H1 (cell line): ENCODE data around the gene GRK6. TPM values are rescaled to one million over a fixed set of nuclear protein-coding genes. Genes with fewer than 3 reads are reported as not detected.

Experiments used
- CTCF ChIA-PET: fragments of 300-600 bp; sonication (Branson Sonifier 250); formaldehyde crosslinking; loops from one replicate; lab custom pipeline; 2021; ENCODE audit not compliant: partially characterized antibody; lab: Charles Lee
- POLR2A ChIA-PET: fragments of 300-600 bp; sonication (Branson Sonifier 250); formaldehyde crosslinking; loops from one replicate; lab custom pipeline; 2021; ENCODE audit warnings: inconsistent platforms; ENCODE audit not compliant: partially characterized antibody; lab: Charles Lee
- DNase-seq, 2 experiments: peaks; one replicate each; pipeline versions ENCODE4 v3.0.0 to v3.0.0-alpha.2; 2010 to 2022; ENCODE audit warnings: low spot score in 2 of 2, low read depth in 1 of 2, mixed read lengths in 1 of 2
- FAIRE-seq: peaks from 2 replicates; lab custom pipeline; 2011; peaks lifted over from hg19 to GRCh38; lab: Jason Lieb, UNC
- H2AFZ ChIP-seq: 2 replicates; pipeline ENCODE4 v1.8.1; 2012; ENCODE audit warnings: low read length, inconsistent platforms
- H2AK5ac ChIP-seq: 2 replicates; pipeline ENCODE4 v1.6.1; 2013; ENCODE audit warnings: low read depth, low read length
- H2BK120ac ChIP-seq: replicated peaks from 2 replicates; pipeline ENCODE3; 2013; ENCODE audit warnings: low read depth, low read length, inconsistent platforms
- H2BK12ac ChIP-seq: 2 replicates; pipeline ENCODE4 v1.6.1; 2013; ENCODE audit warnings: low read depth, low read length
- H2BK15ac ChIP-seq: 2 replicates; pipeline ENCODE4 v1.6.1; 2013; ENCODE audit warnings: low read length
- H2BK20ac ChIP-seq: 2 replicates; pipeline ENCODE4 v1.6.1; 2013; ENCODE audit warnings: low read length
- H2BK5ac ChIP-seq: 2 replicates; pipeline ENCODE4 v1.6.1; 2013; ENCODE audit warnings: low read depth, low read length
- H3K14ac ChIP-seq: 2 replicates; pipeline ENCODE4 v1.6.1; 2013; ENCODE audit warnings: inconsistent platforms; ENCODE audit not compliant: insufficient read length
- H3K18ac ChIP-seq: 2 replicates; pipeline ENCODE4 v1.6.1; 2013; ENCODE audit warnings: low read length; ENCODE audit errors: extremely low read depth
- H3K23ac ChIP-seq: 2 replicates; pipeline ENCODE4 v1.6.1; 2013; ENCODE audit warnings: inconsistent platforms; ENCODE audit not compliant: insufficient read length
- H3K23me2 ChIP-seq: 2 replicates; pipeline ENCODE4 v1.6.1; 2013; ENCODE audit warnings: low read depth, low read length
- H3K27ac ChIP-seq: 2 replicates; pipeline ENCODE4 v1.6.1; 2011; ENCODE audit warnings: low read depth, low read length, inconsistent platforms
- H3K27me3 ChIP-seq, 4 experiments: replicated peaks in 1 of 4; 1 replicate in 1 of 4; 2 replicates in 3 of 4; pipeline versions ENCODE4 v1.6.1 to v1.8.1; 2011 to 2013; ENCODE audit warnings: low read length in 3 of 4, mild to moderate bottlenecking in 3 of 4, inconsistent platforms in 2 of 4, mixed read lengths in 2 of 4, moderate library complexity in 1 of 4; ENCODE audit not compliant: control insufficient read depth in 3 of 4, insufficient read depth in 3 of 4; ENCODE audit errors: extremely low read depth in 1 of 4
- H3K36me3 ChIP-seq, 4 experiments: 2 replicates each; pipeline versions ENCODE4 v1.6.1 to v1.8.1; 2011 to 2013; ENCODE audit warnings: mild to moderate bottlenecking in 4 of 4, low read length in 3 of 4, moderate library complexity in 2 of 4, control low read depth in 1 of 4, inconsistent platforms in 1 of 4; ENCODE audit not compliant: insufficient read depth in 4 of 4, control insufficient read depth in 2 of 4
- H3K4ac ChIP-seq: replicated peaks from 2 replicates; pipeline ENCODE3; 2013; ENCODE audit warnings: low read length, low read depth, mixed read lengths, inconsistent platforms; ENCODE audit not compliant: insufficient read length
- H3K4me1 ChIP-seq, 4 experiments: replicated peaks in 1 of 4; 1 replicate in 1 of 4; 2 replicates in 3 of 4; pipeline versions ENCODE4 v1.6.1 to v1.8.1; 2011 to 2013; ENCODE audit warnings: low read length in 3 of 4, inconsistent platforms in 2 of 4, mixed read lengths in 1 of 4; ENCODE audit not compliant: insufficient read depth in 4 of 4, control insufficient read depth in 3 of 4
- H3K4me2 ChIP-seq, 2 experiments: 2 replicates each; pipeline versions ENCODE4 v1.6.1 to v1.8.1; 2011 to 2013; ENCODE audit warnings: low read depth in 2 of 2, low read length in 2 of 2, control low read depth in 1 of 2, inconsistent platforms in 1 of 2, mild to moderate bottlenecking in 1 of 2; ENCODE audit not compliant: insufficient read depth in 1 of 2
- H3K4me3 ChIP-seq, 4 experiments: fragments of 200-600, 300-600 bp in 1 of 4; sonication (generic), shearing (Covaris generic), sonication (Bioruptor Twin) in 1 of 4; 2 replicates each; pipeline versions ENCODE4 v1.5.1 to v1.8.1; 2011 to 2016; ENCODE audit warnings: low read length in 4 of 4, low read depth in 3 of 4, control low read depth in 2 of 4, inconsistent platforms in 2 of 4, mild to moderate bottlenecking in 2 of 4, mixed read lengths in 1 of 4, moderate library complexity in 1 of 4; ENCODE audit not compliant: insufficient read depth in 2 of 4; ENCODE audit errors: extremely low read depth in 1 of 4
- H3K56ac ChIP-seq: replicated peaks from 2 replicates; pipeline ENCODE3; 2013; ENCODE audit warnings: low read depth, mild to moderate bottlenecking, mixed read lengths, low read length, inconsistent platforms; ENCODE audit not compliant: insufficient read length
- H3K79me1 ChIP-seq: 2 replicates; pipeline ENCODE4 v1.6.1; 2013; ENCODE audit warnings: low read depth, low read length, control low read depth
- H3K79me2 ChIP-seq, 2 experiments: 2 replicates each; pipeline versions ENCODE4 v1.6.1 to v1.8.1; 2012 to 2013; ENCODE audit warnings: low read length in 2 of 2, mild to moderate bottlenecking in 2 of 2, inconsistent platforms in 1 of 2; ENCODE audit not compliant: insufficient read depth in 2 of 2, control insufficient read depth in 1 of 2
- H3K9ac ChIP-seq, 4 experiments: replicated peaks in 1 of 4; 1 replicate in 1 of 4; 2 replicates in 3 of 4; pipeline versions ENCODE4 v1.6.1 to v1.8.1; 2011 to 2013; ENCODE audit warnings: low read depth in 3 of 4, low read length in 3 of 4, control low read depth in 2 of 4, mild to moderate bottlenecking in 2 of 4, moderate library complexity in 2 of 4, inconsistent platforms in 1 of 4; ENCODE audit errors: extremely low read depth in 1 of 4
- H3K9me3 ChIP-seq, 2 experiments: 2 replicates each; pipeline versions ENCODE4 v1.6.1 to v1.8.1; 2012 to 2013; ENCODE audit warnings: mild to moderate bottlenecking in 2 of 2, moderate library complexity in 2 of 2, control low read depth in 1 of 2, inconsistent platforms in 1 of 2, low read depth in 1 of 2, low read length in 1 of 2, mixed read lengths in 1 of 2; ENCODE audit not compliant: insufficient read depth in 2 of 2
- H4K20me1 ChIP-seq, 2 experiments: replicated peaks in 1 of 2; 2 replicates each; pipeline versions ENCODE3 to v1.8.1; 2011 to 2013; ENCODE audit warnings: inconsistent platforms in 2 of 2, low read length in 2 of 2, mild to moderate bottlenecking in 1 of 2; ENCODE audit not compliant: insufficient read depth in 2 of 2, control insufficient read depth in 1 of 2
- H4K5ac ChIP-seq: 2 replicates; pipeline ENCODE4 v1.6.1; 2013; ENCODE audit warnings: low read length, low read depth, mixed read lengths, inconsistent platforms; ENCODE audit not compliant: insufficient read length
- H4K8ac ChIP-seq: 2 replicates; pipeline ENCODE4 v1.8.0; 2013; ENCODE audit warnings: mild to moderate bottlenecking, moderate library complexity, low read length, inconsistent platforms; ENCODE audit not compliant: insufficient read depth; ENCODE audit errors: extremely low read depth
- H4K91ac ChIP-seq: replicated peaks from 2 replicates; pipeline ENCODE3; 2013; ENCODE audit warnings: low read length, mixed read lengths, inconsistent platforms; ENCODE audit not compliant: insufficient read length
- CHD2 ChIP-seq: IDR thresholded peaks from 2 replicates; pipeline ENCODE4 v1.6.1; 2012; ENCODE audit warnings: low read length, improper control_type of control experiment
- GTF2F1 ChIP-seq: IDR thresholded peaks from 2 replicates; pipeline ENCODE4 v1.6.1; 2012; ENCODE audit warnings: low read depth, low read length, improper control_type of control experiment, borderline replicate concordance
- JUND ChIP-seq: IDR thresholded peaks from 2 replicates; pipeline ENCODE4 v1.6.1; 2011; ENCODE audit warnings: mild to moderate bottlenecking, improper control_type of control experiment, low read length
- POLR2A ChIP-seq, 2 experiments: IDR thresholded peaks; 1 replicate in 1 of 2; 2 replicates in 1 of 2; pipeline ENCODE4 v1.6.1; 2011; ENCODE audit warnings: low read depth in 2 of 2, low read length in 2 of 2, mild to moderate bottlenecking in 2 of 2; ENCODE audit errors: control extremely low read depth in 1 of 2
- RBBP5 ChIP-seq: IDR thresholded peaks from 2 replicates; pipeline ENCODE4 v1.7.1; 2012; ENCODE audit warnings: low read depth, mild to moderate bottlenecking, inconsistent platforms, low read length, moderate library complexity, borderline replicate concordance
- SRF ChIP-seq: IDR thresholded peaks from 2 replicates; pipeline ENCODE4 v1.6.1; 2011; ENCODE audit warnings: mild to moderate bottlenecking, low read depth, low read length, moderate library complexity
- TAF7 ChIP-seq: optimal IDR thresholded peaks from 2 replicates; pipeline ENCODE3; 2011; ENCODE audit warnings: low read depth, mild to moderate bottlenecking, inconsistent platforms, low read length, moderate library complexity, borderline replicate concordance
- YY1 ChIP-seq: IDR thresholded peaks from 2 replicates; pipeline ENCODE4 v1.6.1; 2011; ENCODE audit warnings: low read depth, mild to moderate bottlenecking, low read length
- ZNF274 ChIP-seq: IDR thresholded peaks from 2 replicates; pipeline ENCODE4 v1.7.0; 2012; ENCODE audit warnings: low read length, borderline replicate concordance; ENCODE audit errors: extremely low read depth
- WGBS, 2 experiments: shearing (Covaris generic) in 1 of 2; methylation state at CpG; one replicate each; pipeline versions ENCODE4 v1.1.6 to v1.1.7; 2013 to 2015; ENCODE audit warnings: low lambda C conversion rate in 2 of 2, mixed read lengths in 2 of 2, inconsistent platforms in 1 of 2, low coverage in 1 of 2, missing lambda C conversion rate in 1 of 2; ENCODE audit not compliant: insufficient replicate concordance in 2 of 2, insufficient coverage in 1 of 2, insufficient read length in 1 of 2; ENCODE audit errors: extremely low coverage in 1 of 2, missing lambda C conversion rate in 1 of 2; 5-methylcytosine and 5-hydroxymethylcytosine counted together
- polyA plus RNA-seq, 7 experiments: library from polyadenylated mRNA; depleted of rRNA in 3 of 7; stranded (reverse) in 5 of 7; unstranded in 2 of 7; fragments of >200 nt in 5 of 7; fragments of 200-250 nt in 2 of 7; gene quantifications; 1 replicate in 5 of 7; 2 replicates in 1 of 7; 4 replicates in 1 of 7; pipeline versions ENCODE4 v1.2.1 to v1.2.3, GENCODE V29; 2011 to 2013; ENCODE audit warnings: missing spikeins in 2 of 7, mixed read lengths in 2 of 7
- total RNA-seq: library from RNA; stranded (reverse); fragmentation: NEBNext Ultra II Directional; extraction: Animal tissue kit (Norgen Biotek cat#: 25700); gene quantifications from 2 replicates; pipeline ENCODE4 v1.2.1, GENCODE V29; 2021

GRK6 gene
- total and polyA plus RNA-seq, 2 of the 8 experiments (the other 6 are each of a cell fraction or from before 2014, with no cell fraction given): 31.8 to 57.8 TPM

- no peak for DNase-seq
- FAIRE-seq: no peak
- no peak overlapping the region for H3K27ac ChIP-seq
- POLR2A ChIA-PET: interaction anchor here (0.7 to 10.8 kb wide), 3 partner anchors 12 to 58 kb away, joined by 3 to 143 read pairs (median 5); partner anchors contain the start of gene PRR7
- H4K91ac ChIP-seq: no peak overlapping the region
- H2BK12ac ChIP-seq: peak overlapping the region; percentile 84; the same call in 1 of the 2 replicates
- H4K20me1 ChIP-seq: no peaks in the 10 kb centered on the region
- no peaks in the 10 kb centered on the region for H3K36me3 ChIP-seq
- no peak overlapping the region for H2AFZ ChIP-seq
- H3K4ac ChIP-seq: no peak overlapping the region
- no peak overlapping the region for H3K14ac ChIP-seq
- H3K4me3 ChIP-seq: no peak overlapping the region
- H3K4me1 ChIP-seq: no peaks in the 10 kb centered on the region; a peak in 1 of 7 replicates
- H3K79me2 ChIP-seq: no peaks in the 10 kb centered on the region
- no peak overlapping the region for H2BK5ac ChIP-seq
- H3K23ac ChIP-seq: no peak overlapping the region
- no peak overlapping the region for H3K4me2 ChIP-seq
- no peak overlapping the region for H3K18ac ChIP-seq
- peaks cover 0 to 16% (median 9%) of the 10 kb centered on the region in 4 experiments; a peak in 6 of 7 replicates for H3K27me3 ChIP-seq
- H2BK20ac ChIP-seq: 0 out of 2 replicates have a peak overlapping the region, but pooled peaks have one; percentile 48
- no peaks in the 10 kb centered on the region for H3K23me2 ChIP-seq
- no peak overlapping the region for H2AK5ac ChIP-seq
- CTCF ChIA-PET: interaction anchor here (1.0 to 18.7 kb wide), 3 partner anchors 9 to 24 kb away, joined by 3 to 363 read pairs (median 4); no protein-coding TSS in a partner anchor
- H4K5ac ChIP-seq: no peak overlapping the region
- no peak overlapping the region for H2BK120ac ChIP-seq
- H2BK15ac ChIP-seq: no peak overlapping the region
- H3K9me3 ChIP-seq: no peaks in the 10 kb centered on the region
- H3K9ac ChIP-seq: no peak overlapping the region
- H4K8ac ChIP-seq: peak overlapping the region; percentile 86; the same call in 1 of the 2 replicates
- H3K56ac ChIP-seq: no peak overlapping the region
- H3K79me1 ChIP-seq: no peaks in the 10 kb centered on the region
- WGBS, 2 experiments: 89% methylated on average over 8 of the region's 10 CpGs; no CpG with 5 or more reads in 1 of the 2 experiments
- TF ChIP-seq POLR2A (IDR thresholded peaks at IDR 0.05; ENCODE audit: control extremely low read depth in 1 of 2, low read depth in 2 of 2, low read length in 2 of 2): no peak
- TF ChIP-seq JUND: no peak
- TF ChIP-seq CHD2: no peak
- no peak for TF ChIP-seq GTF2F1
- no peak for TF ChIP-seq RBBP5
- TF ChIP-seq YY1: no peak
- no peak for TF ChIP-seq ZNF274
- TF ChIP-seq SRF: no peak
- no peak for TF ChIP-seq TAF7
Measured at GRCh38 chr5:177396807-177397206, 29.7 kb upstream of the GRK6 start.
